IMR-90 (cell line): ENCODE measurements around the gene BLNK. TPM values are rescaled to one million over a fixed set of nuclear protein-coding genes. Genes with fewer than 3 reads are reported as not detected.

Source experiments
- ATAC-seq: fragments of 200-7000 bp; cut with Tn5 transposase; 2 replicates; pipeline ENCODE4 v1.9.1; 2020; ENCODE audit warnings: low read depth, mild to moderate bottlenecking, moderate library complexity
- BruUV-seq: library from RNA; stranded (reverse); fragments of 400-500 nt; replicated peaks from 2 replicates; lab custom pipeline; 2021; lab: Mats Ljungman, UMichigan
- CTCF ChIA-PET: fragments of 300-600 bp; formaldehyde crosslinking; extraction: SDS; loops from one replicate; lab custom pipeline; 2021; ENCODE audit warnings: antibody characterized with exemption; lab: Yijun Ruan, JAX
- POLR2A ChIA-PET: fragments of 300-600 bp; sonication (Branson Sonifier 250); formaldehyde crosslinking; loops from one replicate; lab custom pipeline; 2022; ENCODE audit warnings: antibody characterized with exemption; ENCODE audit not compliant: unreplicated experiment; lab: Charles Lee
- DNase-seq: peaks from one replicate; pipeline ENCODE4 v3.0.0; 2013
- H2AFZ ChIP-seq: replicated peaks from 2 replicates; pipeline ENCODE3; 2013; ENCODE audit warnings: low read length, mild to moderate bottlenecking; ENCODE audit not compliant: poor library complexity
- H2AK5ac ChIP-seq: 2 replicates; pipeline ENCODE4 v1.6.1; 2013; ENCODE audit warnings: low read depth, low read length, inconsistent platforms
- H2AK9ac ChIP-seq: replicated peaks from 2 replicates; pipeline ENCODE3; 2013; ENCODE audit warnings: mild to moderate bottlenecking, low read depth, low read length, moderate library complexity; ENCODE audit not compliant: poor library complexity
- H2BK120ac ChIP-seq: 2 replicates; pipeline ENCODE4 v1.6.1; 2013; ENCODE audit warnings: low read depth, low read length, inconsistent platforms
- H2BK15ac ChIP-seq: 3 replicates; pipeline ENCODE4 v1.6.1; 2013; ENCODE audit warnings: low read depth, low read length, inconsistent platforms
- H2BK20ac ChIP-seq: 2 replicates; pipeline ENCODE4 v1.6.1; 2013; ENCODE audit warnings: low read depth, mild to moderate bottlenecking, inconsistent platforms, low read length, moderate library complexity
- H2BK5ac ChIP-seq: 2 replicates; pipeline ENCODE4 v1.6.1; 2013; ENCODE audit warnings: mild to moderate bottlenecking, low read depth, low read length, inconsistent platforms; ENCODE audit not compliant: poor library complexity, severe bottlenecking
- H3K14ac ChIP-seq: replicated peaks from 2 replicates; pipeline ENCODE4 v1.6.1; 2013; ENCODE audit warnings: low read depth, low read length, inconsistent platforms
- H3K18ac ChIP-seq: 2 replicates; pipeline ENCODE4 v1.6.1; 2013; ENCODE audit warnings: low read depth, low read length, control low read depth
- H3K23ac ChIP-seq: 2 replicates; pipeline ENCODE4 v1.6.1; 2013; ENCODE audit warnings: low read depth, low read length, inconsistent platforms
- H3K27ac ChIP-seq: 2 replicates; pipeline ENCODE4 v1.5.1; 2013; ENCODE audit warnings: mild to moderate bottlenecking, control low read depth, low read length; ENCODE audit not compliant: insufficient read depth
- H3K27me3 ChIP-seq: 2 replicates; pipeline ENCODE4 v1.6.1; 2013; ENCODE audit warnings: low read length; ENCODE audit not compliant: control insufficient read depth, insufficient read depth
- H3K36me3 ChIP-seq: 2 replicates; pipeline ENCODE4 v1.6.1; 2013; ENCODE audit warnings: low read length, mixed read lengths; ENCODE audit not compliant: control insufficient read depth, insufficient read depth
- H3K4ac ChIP-seq: 2 replicates; pipeline ENCODE4 v1.6.1; 2013; ENCODE audit warnings: low read depth, low read length, inconsistent platforms
- H3K4me1 ChIP-seq: 2 replicates; pipeline ENCODE4 v1.6.1; 2013; ENCODE audit warnings: low read length, mixed read lengths; ENCODE audit not compliant: control insufficient read depth, insufficient read depth
- H3K4me2 ChIP-seq: 2 replicates; pipeline ENCODE4 v1.6.1; 2013; ENCODE audit warnings: low read depth, mild to moderate bottlenecking, control low read depth, low read length, moderate library complexity
- H3K4me3 ChIP-seq: 2 replicates; pipeline ENCODE4 v1.5.1; 2013; ENCODE audit warnings: low read depth, mild to moderate bottlenecking, control low read depth, low read length, moderate library complexity; ENCODE audit not compliant: insufficient read depth
- H3K56ac ChIP-seq: 2 replicates; pipeline ENCODE4 v1.6.1; 2013; ENCODE audit warnings: low read length, inconsistent platforms; ENCODE audit not compliant: insufficient read depth; ENCODE audit errors: extremely low read depth
- H3K79me1 ChIP-seq, 2 experiments: 2 replicates each; pipeline ENCODE4 v1.6.1; 2013; ENCODE audit warnings: low read length in 2 of 2, inconsistent platforms in 1 of 2, low read depth in 1 of 2
- H3K9ac ChIP-seq: 2 replicates; pipeline ENCODE4 v1.6.1; 2013; ENCODE audit warnings: low read depth, low read length, control low read depth
- H3K9me1 ChIP-seq: 2 replicates; pipeline ENCODE4 v1.6.1; 2013; ENCODE audit warnings: low read length, inconsistent platforms; ENCODE audit not compliant: insufficient read depth
- H3K9me3 ChIP-seq: 2 replicates; pipeline ENCODE4 v1.6.1; 2013; ENCODE audit warnings: low read length; ENCODE audit not compliant: control insufficient read depth, insufficient read depth
- H4K20me1 ChIP-seq: 2 replicates; pipeline ENCODE4 v1.6.1; 2013; ENCODE audit warnings: low read length, inconsistent platforms; ENCODE audit not compliant: insufficient read depth
- H4K5ac ChIP-seq: 2 replicates; pipeline ENCODE4 v1.6.1; 2013; ENCODE audit warnings: mild to moderate bottlenecking, low read depth, low read length, control low read depth
- H4K8ac ChIP-seq, 2 experiments: 2 replicates each; pipeline ENCODE4 v1.6.1; 2013; ENCODE audit warnings: low read depth in 2 of 2, low read length in 2 of 2, control low read depth in 1 of 2, inconsistent platforms in 1 of 2
- H4K91ac ChIP-seq: 2 replicates; pipeline ENCODE4 v1.6.1; 2013; ENCODE audit warnings: low read depth, low read length, inconsistent platforms; ENCODE audit not compliant: insufficient read depth
- CHD1 ChIP-seq: IDR thresholded peaks from 2 replicates; pipeline ENCODE4 v1.6.1; 2012; ENCODE audit warnings: low read depth, low read length, improper control_type of control experiment
- CTCF ChIP-seq: conservative IDR thresholded peaks from 2 replicates; pipeline ENCODE4 v1.5.1; 2012; ENCODE audit warnings: mild to moderate bottlenecking, low read depth, low read length, improper control_type of control experiment
- NFE2L2 ChIP-seq: fragments of 150-350 bp; IDR thresholded peaks from 2 replicates; pipeline ENCODE4 v1.6.1; 2016; ENCODE audit warnings: low read depth, mild to moderate bottlenecking, low read length
- SMC3 ChIP-seq: fragments of 150-350 bp; IDR thresholded peaks from 2 replicates; pipeline ENCODE4 v1.6.1; 2016; ENCODE audit warnings: low read depth, mild to moderate bottlenecking, antibody characterized with exemption, low read length, moderate library complexity
- WGBS, 2 experiments: methylation state at CpG; one replicate each; pipeline versions ENCODE4 v1.1.5 to v1.1.7; 2013; ENCODE audit warnings: missing lambda C conversion rate in 2 of 2; ENCODE audit not compliant: insufficient read length in 1 of 2; ENCODE audit errors: extremely low coverage in 2 of 2; 5-methylcytosine and 5-hydroxymethylcytosine counted together
- dilution Hi-C: fragments of 300-500 bp; cut with HindIII; formaldehyde crosslinking; loops from one replicate; pipeline ENCODE4 v1.14.3; 2018; ENCODE audit warnings: low sequenced_read_pairs; ENCODE audit not compliant: unreplicated experiment
- in situ Hi-C: fragments of 300-500 bp; cut with MboI; formaldehyde crosslinking; loops from 3 replicates; pipeline ENCODE4 v1.14.3; 2019; ENCODE audit warnings: low sequenced_read_pairs, inconsistent platforms, mixed read lengths
- intact Hi-C: fragments of 100-400 bp; cut with micrococcal nuclease; formaldehyde crosslinking; loops from 2 replicates; pipeline ENCODE4 v1.10.0; 2022
- polyA plus RNA-seq, 3 experiments: library from polyadenylated mRNA; depleted of rRNA; stranded (reverse); fragments of >200 nt; gene quantifications; 2 replicates each; pipeline ENCODE4 v1.2.3, GENCODE V29; 2012; ENCODE audit warnings: low replicate concordance in 1 of 3
- total RNA-seq: library from RNA; depleted of rRNA; stranded (reverse); fragments of >200 nt; gene quantifications from 2 replicates; pipeline ENCODE4 v1.2.3, GENCODE V29; 2012

BLNK gene
- total and polyA plus RNA-seq, 2 of the 4 experiments (the other 2 are of a cell fraction) = not detected

GRCh38 chr10:96233959-96234358 lies 37.4 kb downstream of the BLNK start:
- H3K4me1 ChIP-seq = no peaks in the 10 kb centered on the region
- H2BK120ac ChIP-seq = no peak overlapping the region
- H4K5ac ChIP-seq = no peak overlapping the region
- no peak overlapping the region for H3K4me3 ChIP-seq
- no peak overlapping the region for H3K23ac ChIP-seq
- no peak overlapping the region for H3K27ac ChIP-seq
- H2BK15ac ChIP-seq = no peak overlapping the region
- H3K4ac ChIP-seq = no peak overlapping the region
- H2AK9ac ChIP-seq = no peak overlapping the region
- H3K14ac ChIP-seq = no peak overlapping the region
- no peak overlapping the region for H3K9ac ChIP-seq
- H2AFZ ChIP-seq = no peak overlapping the region
- in situ Hi-C loops (no loop called here), dilution Hi-C loops (no loop called here), intact Hi-C loops (no loop called here)
- no peaks in the 10 kb centered on the region for H3K36me3 ChIP-seq
- ChIA-PET POLR2A (no interaction called here), CTCF (no interaction called here)
- no TSS peak for BruUV-seq
- no peak overlapping the region for H2AK5ac ChIP-seq
- no peak overlapping the region for H3K4me2 ChIP-seq
- ATAC-seq (no peak), DNase-seq (no peak)
- H2BK5ac ChIP-seq = no peak overlapping the region
- H3K9me3 ChIP-seq = no peaks in the 10 kb centered on the region
- WGBS, 2 experiments = no CpG with 5 or more reads among the region's 2 CpGs
- H4K20me1 ChIP-seq = no peaks in the 10 kb centered on the region
- H4K91ac ChIP-seq = no peak overlapping the region
- H3K56ac ChIP-seq = no peak overlapping the region
- H3K18ac ChIP-seq = no peak overlapping the region
- H4K8ac ChIP-seq = no peak overlapping the region
- no peak overlapping the region for H2BK20ac ChIP-seq
- H3K9me1 ChIP-seq = no peaks in the 10 kb centered on the region
- TF ChIP-seq CTCF (no peak), CHD1 (no peak), SMC3 (no peak), NFE2L2 (no peak)
- H3K79me1 ChIP-seq = no peaks in the 10 kb centered on the region
- H3K27me3 ChIP-seq = no peaks in the 10 kb centered on the region
